Suprapubic skin (tissue), 4 donors: ENCODE data around the gene MRPS10.

Experiments used
- CTCF ChIP-seq, 2 donors: fragments of 200-600 bp in 1 of 2; fragments of 450-650 bp in 1 of 2; sonication (generic) in 1 of 2; IDR thresholded peaks; one replicate each; pipeline ENCODE4 v1.5.1; 2016 to 2019; ENCODE audit warnings: antibody characterized with exemption in 2 of 2, mild to moderate bottlenecking in 1 of 2, moderate library complexity in 1 of 2
- EP300 ChIP-seq: sonication (generic); formaldehyde crosslinking; IDR thresholded peaks from one replicate; pipeline ENCODE4 v1.6.1; 2017; ENCODE audit warnings: antibody characterized with exemption
- POLR2A ChIP-seq, 2 donors: fragments of 450-650 bp; IDR thresholded peaks; one replicate each; pipeline ENCODE4 v1.6.1; 2017; ENCODE audit warnings: antibody characterized with exemption in 2 of 2, mild to moderate bottlenecking in 2 of 2, moderate library complexity in 2 of 2
- POLR2AphosphoS5 ChIP-seq, 3 donors: sonication (generic); formaldehyde crosslinking; IDR thresholded peaks; one replicate each; pipeline ENCODE4 v1.6.1; 2017; ENCODE audit warnings: antibody characterized with exemption in 3 of 3

GRCh38 chr6:42177514-42178364 lies 39.9 kb downstream of the MRPS10 start:
- TF ChIP-seq POLR2AphosphoS5 (IDR thresholded peaks at IDR 0.05), result no peak
- no peak for TF ChIP-seq CTCF (IDR thresholded peaks at IDR 0.05)
- TF ChIP-seq POLR2A (IDR thresholded peaks at IDR 0.05), result no peak
- TF ChIP-seq EP300, result no peak
